ENCODE data around the gene CFAP107.

DNA sequence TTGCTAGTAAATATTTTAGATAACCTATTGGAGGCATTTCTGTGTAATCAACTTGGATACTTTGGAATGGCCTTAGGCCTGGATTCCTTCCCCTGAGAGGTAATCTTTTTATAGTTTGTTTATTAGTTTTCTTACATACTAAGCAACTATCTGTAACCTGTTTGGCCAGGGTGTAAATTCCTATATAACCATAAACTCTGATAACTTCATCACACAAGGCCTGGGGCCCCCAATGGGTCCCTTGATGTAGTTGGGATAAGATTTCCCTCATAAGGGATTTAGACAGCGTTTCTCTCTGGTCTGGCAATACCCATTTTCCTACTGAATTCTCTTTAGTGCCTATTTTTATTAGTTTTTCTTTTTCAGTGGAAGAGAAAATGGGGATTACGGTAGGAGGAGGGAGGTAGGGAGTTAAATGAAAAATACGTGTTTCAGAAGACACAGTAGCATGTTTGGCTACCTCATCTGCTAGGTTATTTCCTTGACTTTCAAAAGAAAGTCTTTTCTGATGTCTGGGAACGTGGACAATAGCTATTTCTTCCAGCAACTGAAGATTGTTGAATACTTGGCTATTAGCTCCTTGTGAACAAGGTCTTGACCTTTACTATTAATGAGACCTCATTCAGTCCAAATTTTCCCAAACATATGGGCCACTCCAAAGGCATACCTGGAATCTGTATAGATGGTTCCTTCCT lies 37.5 kb upstream of the CFAP107 start:
- TF ChIP-seq, protein P1, sequence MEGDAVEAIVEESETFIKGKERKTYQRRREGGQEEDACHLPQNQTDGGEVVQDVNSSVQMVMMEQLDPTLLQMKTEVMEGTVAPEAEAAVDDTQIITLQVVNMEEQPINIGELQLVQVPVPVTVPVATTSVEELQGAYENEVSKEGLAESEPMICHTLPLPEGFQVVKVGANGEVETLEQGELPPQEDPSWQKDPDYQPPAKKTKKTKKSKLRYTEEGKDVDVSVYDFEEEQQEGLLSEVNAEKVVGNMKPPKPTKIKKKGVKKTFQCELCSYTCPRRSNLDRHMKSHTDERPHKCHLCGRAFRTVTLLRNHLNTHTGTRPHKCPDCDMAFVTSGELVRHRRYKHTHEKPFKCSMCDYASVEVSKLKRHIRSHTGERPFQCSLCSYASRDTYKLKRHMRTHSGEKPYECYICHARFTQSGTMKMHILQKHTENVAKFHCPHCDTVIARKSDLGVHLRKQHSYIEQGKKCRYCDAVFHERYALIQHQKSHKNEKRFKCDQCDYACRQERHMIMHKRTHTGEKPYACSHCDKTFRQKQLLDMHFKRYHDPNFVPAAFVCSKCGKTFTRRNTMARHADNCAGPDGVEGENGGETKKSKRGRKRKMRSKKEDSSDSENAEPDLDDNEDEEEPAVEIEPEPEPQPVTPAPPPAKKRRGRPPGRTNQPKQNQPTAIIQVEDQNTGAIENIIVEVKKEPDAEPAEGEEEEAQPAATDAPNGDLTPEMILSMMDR (IDR thresholded peaks at IDR 0.05; ENCODE audit: poor library complexity, severe bottlenecking), result no peak
- TF ChIP-seq EZH2 (IDR thresholded peaks at IDR 0.05; ENCODE audit: borderline replicate concordance, insufficient read depth, low read length, poor library complexity, severe bottlenecking), result no peak
- TF ChIP-seq, protein P2, sequence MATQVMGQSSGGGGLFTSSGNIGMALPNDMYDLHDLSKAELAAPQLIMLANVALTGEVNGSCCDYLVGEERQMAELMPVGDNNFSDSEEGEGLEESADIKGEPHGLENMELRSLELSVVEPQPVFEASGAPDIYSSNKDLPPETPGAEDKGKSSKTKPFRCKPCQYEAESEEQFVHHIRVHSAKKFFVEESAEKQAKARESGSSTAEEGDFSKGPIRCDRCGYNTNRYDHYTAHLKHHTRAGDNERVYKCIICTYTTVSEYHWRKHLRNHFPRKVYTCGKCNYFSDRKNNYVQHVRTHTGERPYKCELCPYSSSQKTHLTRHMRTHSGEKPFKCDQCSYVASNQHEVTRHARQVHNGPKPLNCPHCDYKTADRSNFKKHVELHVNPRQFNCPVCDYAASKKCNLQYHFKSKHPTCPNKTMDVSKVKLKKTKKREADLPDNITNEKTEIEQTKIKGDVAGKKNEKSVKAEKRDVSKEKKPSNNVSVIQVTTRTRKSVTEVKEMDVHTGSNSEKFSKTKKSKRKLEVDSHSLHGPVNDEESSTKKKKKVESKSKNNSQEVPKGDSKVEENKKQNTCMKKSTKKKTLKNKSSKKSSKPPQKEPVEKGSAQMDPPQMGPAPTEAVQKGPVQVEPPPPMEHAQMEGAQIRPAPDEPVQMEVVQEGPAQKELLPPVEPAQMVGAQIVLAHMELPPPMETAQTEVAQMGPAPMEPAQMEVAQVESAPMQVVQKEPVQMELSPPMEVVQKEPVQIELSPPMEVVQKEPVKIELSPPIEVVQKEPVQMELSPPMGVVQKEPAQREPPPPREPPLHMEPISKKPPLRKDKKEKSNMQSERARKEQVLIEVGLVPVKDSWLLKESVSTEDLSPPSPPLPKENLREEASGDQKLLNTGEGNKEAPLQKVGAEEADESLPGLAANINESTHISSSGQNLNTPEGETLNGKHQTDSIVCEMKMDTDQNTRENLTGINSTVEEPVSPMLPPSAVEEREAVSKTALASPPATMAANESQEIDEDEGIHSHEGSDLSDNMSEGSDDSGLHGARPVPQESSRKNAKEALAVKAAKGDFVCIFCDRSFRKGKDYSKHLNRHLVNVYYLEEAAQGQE (IDR thresholded peaks at IDR 0.05; ENCODE audit: borderline replicate concordance), result no peak
- TF ChIP-seq EP300 (conservative IDR thresholded peaks at IDR 0.05; ENCODE audit: poor library complexity, severe bottlenecking), result no peak
- no peak for TF ChIP-seq SMC3 (conservative IDR thresholded peaks at IDR 0.05; ENCODE audit: poor library complexity)
- TF ChIP-seq POLR2AphosphoS5 (IDR thresholded peaks at IDR 0.05), result no peak
- TF ChIP-seq TAF1 (IDR thresholded peaks at IDR 0.05; ENCODE audit: low read depth), result no peak
- TF ChIP-seq RAD21 (conservative IDR thresholded peaks at IDR 0.05), result no peak

All from neural cell (in vitro differentiated cells).